D721Med (cell line): ENCODE data around the gene DYSF.

Experiments
- DNase-seq: peaks from one replicate; pipeline ENCODE4 v3.0.0; 2011; ENCODE audit warnings: low spot score; ENCODE audit not compliant: insufficient read length
- FAIRE-seq: peaks from 2 replicates; lab custom pipeline; 2011; peaks lifted over from hg19 to GRCh38; lab: Jason Lieb, UNC
- TF ChIP-seq, protein P1 (sequence below): IDR thresholded peaks from 2 replicates; pipeline ENCODE4 v1.5.1; 2012; ENCODE audit warnings: mild to moderate bottlenecking, control low read depth; ENCODE audit not compliant: insufficient read depth; ENCODE audit errors: missing control alignments

DYSF gene

DNA sequence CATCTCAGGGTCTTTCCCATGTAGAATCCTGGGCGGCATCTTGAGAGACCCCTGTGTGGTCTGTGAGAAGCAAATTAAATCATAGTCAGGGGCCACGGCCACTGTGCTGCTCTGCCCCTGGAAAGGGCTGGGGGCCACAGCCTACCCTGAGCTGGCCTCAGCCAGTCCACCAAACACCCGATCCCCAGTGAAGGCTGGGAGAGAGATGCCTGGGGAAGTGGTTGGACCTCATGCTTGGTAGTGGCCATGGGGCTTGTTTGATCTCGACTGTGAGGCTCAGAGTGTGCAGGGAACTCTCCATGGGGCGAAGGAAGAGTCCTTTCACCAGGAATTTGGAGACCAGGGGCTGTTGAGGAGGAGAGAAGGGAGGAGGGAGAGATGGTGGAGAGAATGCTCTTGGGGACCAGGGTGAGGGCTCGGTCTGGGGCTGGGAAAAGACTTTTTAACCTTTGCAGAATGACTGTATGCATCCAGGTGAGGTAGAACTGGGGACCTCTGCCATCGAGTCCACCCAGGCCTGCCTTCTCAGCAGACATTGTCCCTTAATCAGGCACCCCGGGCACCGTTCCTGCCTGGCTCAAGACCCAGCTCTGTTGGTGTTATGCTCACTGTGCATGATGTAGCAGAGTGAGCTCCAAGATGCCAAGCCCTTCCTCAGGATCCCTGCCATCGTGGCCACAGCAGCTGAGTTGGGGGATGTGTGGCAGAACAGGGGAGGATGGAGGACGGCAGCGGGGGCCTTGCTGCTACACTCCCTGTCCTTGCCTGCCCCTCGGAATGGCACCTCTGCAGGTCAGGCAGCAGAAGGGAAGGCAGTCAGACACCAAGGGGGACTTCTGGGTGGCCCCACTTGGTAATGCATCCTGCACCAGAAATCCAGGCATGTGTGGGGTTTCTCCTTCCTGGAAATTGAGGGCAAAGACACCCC, 249.9 kb downstream of the DYSF start:
- FAIRE-seq (no peak), DNase-seq (no peak)
- TF ChIP-seq, protein P1, sequence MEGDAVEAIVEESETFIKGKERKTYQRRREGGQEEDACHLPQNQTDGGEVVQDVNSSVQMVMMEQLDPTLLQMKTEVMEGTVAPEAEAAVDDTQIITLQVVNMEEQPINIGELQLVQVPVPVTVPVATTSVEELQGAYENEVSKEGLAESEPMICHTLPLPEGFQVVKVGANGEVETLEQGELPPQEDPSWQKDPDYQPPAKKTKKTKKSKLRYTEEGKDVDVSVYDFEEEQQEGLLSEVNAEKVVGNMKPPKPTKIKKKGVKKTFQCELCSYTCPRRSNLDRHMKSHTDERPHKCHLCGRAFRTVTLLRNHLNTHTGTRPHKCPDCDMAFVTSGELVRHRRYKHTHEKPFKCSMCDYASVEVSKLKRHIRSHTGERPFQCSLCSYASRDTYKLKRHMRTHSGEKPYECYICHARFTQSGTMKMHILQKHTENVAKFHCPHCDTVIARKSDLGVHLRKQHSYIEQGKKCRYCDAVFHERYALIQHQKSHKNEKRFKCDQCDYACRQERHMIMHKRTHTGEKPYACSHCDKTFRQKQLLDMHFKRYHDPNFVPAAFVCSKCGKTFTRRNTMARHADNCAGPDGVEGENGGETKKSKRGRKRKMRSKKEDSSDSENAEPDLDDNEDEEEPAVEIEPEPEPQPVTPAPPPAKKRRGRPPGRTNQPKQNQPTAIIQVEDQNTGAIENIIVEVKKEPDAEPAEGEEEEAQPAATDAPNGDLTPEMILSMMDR: no peak

DNA sequence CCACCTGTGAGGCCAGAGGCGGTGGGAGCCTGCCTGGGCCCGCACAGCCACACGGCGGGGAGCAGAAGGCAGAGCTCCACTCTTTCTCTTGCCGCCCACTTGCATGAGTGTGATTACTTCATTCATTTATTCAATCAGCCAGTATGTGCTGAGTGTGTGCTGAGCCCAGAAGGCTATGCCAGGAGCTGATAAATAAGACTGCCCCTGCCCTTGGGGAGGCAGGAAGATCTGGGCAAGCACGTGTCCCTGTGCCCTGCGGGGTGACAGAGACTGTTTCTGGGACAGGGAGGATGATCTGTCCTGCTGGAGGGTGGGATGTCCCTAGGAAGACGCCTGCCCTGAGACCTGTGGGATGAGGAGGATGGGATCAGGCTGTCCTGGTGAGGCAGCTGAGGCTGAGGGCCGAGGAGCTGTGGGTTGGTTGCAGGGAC, 250.8 kb downstream of the DYSF start:
- DNase-seq (no peak), FAIRE-seq (no peak)
- TF ChIP-seq, protein P1: no peak

DNA sequence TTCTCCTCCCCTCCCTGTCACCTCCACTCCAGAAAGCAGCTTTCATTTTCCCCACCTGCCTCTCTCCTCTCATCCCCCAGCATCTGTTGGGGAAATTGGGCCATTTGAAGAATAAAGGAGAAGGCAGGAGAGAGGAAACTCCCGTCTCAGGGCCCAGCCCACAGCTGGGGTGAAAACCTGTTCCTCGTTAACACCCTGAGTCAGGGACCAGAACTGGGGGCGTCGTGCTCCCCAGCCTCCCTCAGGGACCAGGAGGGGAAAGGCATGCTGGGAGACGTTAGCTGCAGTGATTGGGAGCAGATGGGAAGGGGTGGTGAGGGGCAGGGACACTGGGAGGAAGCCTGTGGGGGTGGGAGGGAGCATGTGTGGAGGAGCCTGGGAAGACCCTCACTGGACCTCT, 251.3 kb downstream of the DYSF start:
- no peak for DNase-seq
- TF ChIP-seq, protein P1: no peak
- no peak for FAIRE-seq

DNA sequence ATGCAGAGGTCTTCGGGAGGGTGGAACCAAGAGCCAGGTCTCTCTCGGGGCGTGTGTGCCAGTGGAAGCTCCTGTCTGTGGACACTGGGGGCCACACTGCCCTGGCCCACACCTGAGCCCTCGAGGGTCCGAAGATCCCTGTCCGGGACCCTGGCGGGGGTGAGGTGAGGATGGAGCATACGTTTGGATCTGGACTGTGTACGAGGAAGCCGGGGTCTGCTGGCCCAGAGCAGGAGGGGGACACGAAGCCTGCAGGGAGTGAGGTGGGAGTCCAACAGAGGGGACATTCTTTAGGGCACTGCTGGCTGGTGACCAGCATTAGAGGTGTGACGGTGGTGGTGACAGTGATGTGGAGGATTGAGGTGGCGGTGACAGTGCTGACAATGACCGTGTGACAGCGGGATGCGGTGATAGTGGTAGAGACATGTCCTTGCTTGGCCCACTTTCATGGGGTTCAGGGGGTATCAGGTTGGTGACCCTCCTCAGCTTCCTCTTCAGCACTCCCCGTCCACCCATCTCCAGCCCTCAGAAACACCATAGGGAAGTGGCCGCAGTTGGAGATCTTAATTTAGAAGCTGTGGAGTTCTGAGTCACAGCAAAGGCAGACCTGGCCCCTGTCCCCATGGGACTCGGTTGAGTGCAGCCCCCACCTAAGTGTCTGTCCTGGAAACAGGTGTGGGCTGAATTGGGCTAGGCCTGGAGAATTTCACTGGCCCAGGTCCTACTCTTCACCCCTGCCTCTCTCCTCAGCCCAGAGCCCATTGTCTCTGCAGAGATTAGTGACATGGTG, 252.0 kb downstream of the DYSF start:
- TF ChIP-seq, protein P1: no peak
- no peak for FAIRE-seq
- DNase-seq: no peak

DNA sequence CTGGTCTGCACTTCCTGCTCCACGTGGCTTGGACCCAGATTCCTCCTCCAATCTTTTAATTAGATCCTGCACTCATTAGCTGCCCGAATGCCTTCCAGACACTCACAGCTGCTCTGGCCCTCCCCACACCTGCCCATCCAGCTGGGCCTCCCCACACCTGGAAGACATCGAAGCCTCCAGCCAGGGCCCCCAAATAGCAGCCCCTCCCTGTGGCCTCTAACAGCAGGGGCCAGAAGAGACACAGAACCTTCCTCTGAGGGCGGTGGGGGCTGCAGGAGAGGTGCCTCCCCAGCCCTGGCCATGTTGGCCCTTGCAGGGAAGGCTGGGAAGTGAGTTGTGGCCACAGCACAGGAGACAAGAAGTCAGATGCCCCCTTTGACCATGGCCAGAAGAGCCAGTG, 252.8 kb downstream of the DYSF start:
- no peak for FAIRE-seq
- DNase-seq: no peak

DNA sequence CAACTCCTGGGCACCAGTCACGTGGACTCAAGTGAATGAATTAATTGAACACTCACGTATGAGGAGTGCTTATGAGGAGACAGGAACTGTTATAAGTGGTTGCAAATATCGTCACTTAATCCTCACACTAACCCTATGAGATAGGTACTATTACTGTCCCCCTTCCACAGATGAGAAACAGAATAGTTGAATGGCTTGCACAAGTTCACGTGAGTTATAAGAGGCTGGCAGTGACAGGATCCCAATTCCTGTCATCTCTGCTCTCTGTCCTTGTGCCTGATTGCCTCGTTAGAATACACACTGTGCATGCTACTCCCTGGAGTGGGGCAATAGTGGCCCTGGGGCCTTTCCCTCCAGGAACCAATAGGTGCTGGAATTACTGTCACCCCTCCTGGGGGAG, 253.5 kb downstream of the DYSF start:
- FAIRE-seq (no peak), DNase-seq (no peak)
- TF ChIP-seq, protein P1: no peak

More for the DNA sequence above, 252.8 kb downstream of the DYSF start:
- TF ChIP-seq, protein P1: no peak
